MM.1S (cell line): ENCODE data around the gene GASK1A.

Source experiments
- EZH2 ChIP-seq: fragments of 300-600 bp; sonication (generic); optimal IDR thresholded peaks from 2 replicates; pipeline ENCODE3; 2017; ENCODE audit warnings: low read depth, mild to moderate bottlenecking, antibody characterized with exemption, low read length, mixed read lengths
- EZH2phosphoT487 ChIP-seq: fragments of 300-600 bp; sonication (generic); IDR thresholded peaks from 2 replicates; pipeline ENCODE4 v1.6.1; 2018; ENCODE audit warnings: antibody characterized with exemption, low read length
- TF ChIP-seq, protein P1 (sequence below): fragments of 300-600 bp; sonication (generic); IDR thresholded peaks from 2 replicates; pipeline ENCODE4 v1.5.1; 2016; ENCODE audit warnings: antibody characterized with exemption, low read length, mixed read lengths

DNA sequence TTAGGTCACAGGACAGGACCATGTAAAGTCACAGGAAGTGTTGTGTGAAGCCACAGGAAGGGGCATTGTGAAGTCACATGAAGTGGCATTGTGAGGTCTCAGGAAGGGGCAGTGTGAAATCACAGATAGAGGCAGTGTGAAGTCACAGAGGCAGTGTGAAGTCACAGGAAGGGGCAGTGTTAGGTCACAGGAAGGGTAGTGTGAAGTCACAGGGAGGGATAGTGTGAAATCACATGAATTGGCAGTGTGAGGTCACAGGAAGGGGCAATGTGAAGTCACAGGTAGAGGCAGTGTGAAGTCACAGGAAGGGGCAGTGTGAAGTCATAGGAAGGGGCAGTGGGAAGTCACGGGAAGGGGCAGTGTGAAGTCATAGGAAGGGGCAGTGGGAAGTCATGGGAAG lies 37.9 kb downstream of the GASK1A start:
- TF ChIP-seq, protein P1, sequence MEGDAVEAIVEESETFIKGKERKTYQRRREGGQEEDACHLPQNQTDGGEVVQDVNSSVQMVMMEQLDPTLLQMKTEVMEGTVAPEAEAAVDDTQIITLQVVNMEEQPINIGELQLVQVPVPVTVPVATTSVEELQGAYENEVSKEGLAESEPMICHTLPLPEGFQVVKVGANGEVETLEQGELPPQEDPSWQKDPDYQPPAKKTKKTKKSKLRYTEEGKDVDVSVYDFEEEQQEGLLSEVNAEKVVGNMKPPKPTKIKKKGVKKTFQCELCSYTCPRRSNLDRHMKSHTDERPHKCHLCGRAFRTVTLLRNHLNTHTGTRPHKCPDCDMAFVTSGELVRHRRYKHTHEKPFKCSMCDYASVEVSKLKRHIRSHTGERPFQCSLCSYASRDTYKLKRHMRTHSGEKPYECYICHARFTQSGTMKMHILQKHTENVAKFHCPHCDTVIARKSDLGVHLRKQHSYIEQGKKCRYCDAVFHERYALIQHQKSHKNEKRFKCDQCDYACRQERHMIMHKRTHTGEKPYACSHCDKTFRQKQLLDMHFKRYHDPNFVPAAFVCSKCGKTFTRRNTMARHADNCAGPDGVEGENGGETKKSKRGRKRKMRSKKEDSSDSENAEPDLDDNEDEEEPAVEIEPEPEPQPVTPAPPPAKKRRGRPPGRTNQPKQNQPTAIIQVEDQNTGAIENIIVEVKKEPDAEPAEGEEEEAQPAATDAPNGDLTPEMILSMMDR = no peak
- TF ChIP-seq EZH2 (no peak), EZH2phosphoT487 (no peak)
